LNCaP clone FGC (cell line): ENCODE data around the gene KSR2.

Experiments used
- DNase-seq: peaks from one replicate; pipeline ENCODE4 v3.0.0-alpha.2; 2011; ENCODE audit warnings: low read depth
- H3K4me3 ChIP-seq: 2 replicates; pipeline ENCODE4 v1.5.1; 2011; ENCODE audit warnings: mild to moderate bottlenecking, low read depth, low read length, control low read depth
- TF ChIP-seq, protein P1 (sequence below): IDR thresholded peaks from 2 replicates; pipeline ENCODE4 v1.5.1; 2012; ENCODE audit warnings: mild to moderate bottlenecking; ENCODE audit not compliant: control insufficient read depth, insufficient read depth; ENCODE audit errors: extremely low read depth

The KSR2 gene

DNA sequence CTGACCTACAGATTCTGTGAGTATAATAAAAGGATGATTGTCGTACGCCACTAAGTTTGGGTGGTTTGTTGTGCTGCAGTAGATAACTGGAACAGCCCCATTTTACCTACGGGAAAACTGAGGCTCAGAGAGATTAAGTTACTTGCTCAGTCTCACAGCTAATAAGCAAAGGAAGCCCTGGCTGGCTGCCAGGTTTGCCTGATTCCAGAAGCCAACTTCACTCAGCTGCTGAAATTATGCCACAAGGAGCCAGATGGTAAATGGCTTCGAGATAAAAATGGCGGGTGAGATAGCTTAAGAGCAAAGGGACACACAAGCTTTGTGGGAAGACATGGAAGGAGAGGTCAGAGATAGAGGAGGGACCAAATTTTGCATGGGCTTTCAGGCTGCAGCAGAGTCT is 415.8 kb downstream of the KSR2 start:
- no peak for DNase-seq
- no peak overlapping the region for H3K4me3 ChIP-seq
- TF ChIP-seq, protein P1, sequence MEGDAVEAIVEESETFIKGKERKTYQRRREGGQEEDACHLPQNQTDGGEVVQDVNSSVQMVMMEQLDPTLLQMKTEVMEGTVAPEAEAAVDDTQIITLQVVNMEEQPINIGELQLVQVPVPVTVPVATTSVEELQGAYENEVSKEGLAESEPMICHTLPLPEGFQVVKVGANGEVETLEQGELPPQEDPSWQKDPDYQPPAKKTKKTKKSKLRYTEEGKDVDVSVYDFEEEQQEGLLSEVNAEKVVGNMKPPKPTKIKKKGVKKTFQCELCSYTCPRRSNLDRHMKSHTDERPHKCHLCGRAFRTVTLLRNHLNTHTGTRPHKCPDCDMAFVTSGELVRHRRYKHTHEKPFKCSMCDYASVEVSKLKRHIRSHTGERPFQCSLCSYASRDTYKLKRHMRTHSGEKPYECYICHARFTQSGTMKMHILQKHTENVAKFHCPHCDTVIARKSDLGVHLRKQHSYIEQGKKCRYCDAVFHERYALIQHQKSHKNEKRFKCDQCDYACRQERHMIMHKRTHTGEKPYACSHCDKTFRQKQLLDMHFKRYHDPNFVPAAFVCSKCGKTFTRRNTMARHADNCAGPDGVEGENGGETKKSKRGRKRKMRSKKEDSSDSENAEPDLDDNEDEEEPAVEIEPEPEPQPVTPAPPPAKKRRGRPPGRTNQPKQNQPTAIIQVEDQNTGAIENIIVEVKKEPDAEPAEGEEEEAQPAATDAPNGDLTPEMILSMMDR = no peak

- TF ChIP-seq, protein P1 = no peak
- no peak for DNase-seq
Measured at GRCh38 chr12:117551665-117552064, 417.1 kb downstream of the KSR2 start.

DNA sequence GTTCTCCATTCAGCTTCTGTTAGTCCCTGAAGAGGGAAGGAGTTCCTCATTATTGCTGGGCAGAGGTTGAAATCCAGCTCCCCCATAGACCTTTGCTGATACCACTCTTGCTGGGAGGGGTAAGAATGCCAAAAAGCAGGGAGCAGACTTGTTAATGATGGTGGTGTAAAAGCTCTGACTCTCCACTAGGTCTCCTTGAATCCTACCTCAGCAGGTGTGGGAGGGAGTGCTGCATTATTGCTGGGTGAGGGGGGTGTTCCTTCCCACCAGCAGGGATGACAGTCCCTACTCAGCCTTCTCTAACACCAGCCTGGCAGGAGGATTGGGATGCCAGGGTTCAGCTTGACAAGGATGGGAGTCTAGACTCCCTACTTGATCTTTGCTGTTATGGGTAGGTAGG is 421.6 kb downstream of the KSR2 start:
- TF ChIP-seq, protein P1 = no peak
- H3K4me3 ChIP-seq = no peak overlapping the region
- no peak for DNase-seq

More at GRCh38 chr12:117551665-117552064, 417.1 kb downstream of the KSR2 start:
- no peak overlapping the region for H3K4me3 ChIP-seq

GRCh38 chr12:117545216-117545615 is 423.6 kb downstream of the KSR2 start:
- TF ChIP-seq, protein P1 = no peak
- no peak overlapping the region for H3K4me3 ChIP-seq
- no peak for DNase-seq

GRCh38 chr12:117540011-117540410 is 428.8 kb downstream of the KSR2 start:
- TF ChIP-seq, protein P1 = no peak
- DNase-seq = no peak
- no peak overlapping the region for H3K4me3 ChIP-seq

- TF ChIP-seq, protein P1 = no peak
- H3K4me3 ChIP-seq = no peak overlapping the region
- no peak for DNase-seq
Measured at GRCh38 chr12:117538926-117539325, 429.9 kb downstream of the KSR2 start.

GRCh38 chr12:117538032-117538690 is 430.6 kb downstream of the KSR2 start:
- TF ChIP-seq, protein P1 = no peak
- no peak for DNase-seq
- no peak overlapping the region for H3K4me3 ChIP-seq
